GM21717 (cell line): Measurements from ENCODE around the gene GPC2.

ENCODE experiments used
- ATAC-seq: cut with Tn5 transposase; IDR thresholded peaks from one replicate; pipeline ENCODE4 v1.9.1; 2021; ENCODE audit warnings: mild to moderate bottlenecking, moderate library complexity; ENCODE audit not compliant: unreplicated experiment

The GPC2 gene

DNA sequence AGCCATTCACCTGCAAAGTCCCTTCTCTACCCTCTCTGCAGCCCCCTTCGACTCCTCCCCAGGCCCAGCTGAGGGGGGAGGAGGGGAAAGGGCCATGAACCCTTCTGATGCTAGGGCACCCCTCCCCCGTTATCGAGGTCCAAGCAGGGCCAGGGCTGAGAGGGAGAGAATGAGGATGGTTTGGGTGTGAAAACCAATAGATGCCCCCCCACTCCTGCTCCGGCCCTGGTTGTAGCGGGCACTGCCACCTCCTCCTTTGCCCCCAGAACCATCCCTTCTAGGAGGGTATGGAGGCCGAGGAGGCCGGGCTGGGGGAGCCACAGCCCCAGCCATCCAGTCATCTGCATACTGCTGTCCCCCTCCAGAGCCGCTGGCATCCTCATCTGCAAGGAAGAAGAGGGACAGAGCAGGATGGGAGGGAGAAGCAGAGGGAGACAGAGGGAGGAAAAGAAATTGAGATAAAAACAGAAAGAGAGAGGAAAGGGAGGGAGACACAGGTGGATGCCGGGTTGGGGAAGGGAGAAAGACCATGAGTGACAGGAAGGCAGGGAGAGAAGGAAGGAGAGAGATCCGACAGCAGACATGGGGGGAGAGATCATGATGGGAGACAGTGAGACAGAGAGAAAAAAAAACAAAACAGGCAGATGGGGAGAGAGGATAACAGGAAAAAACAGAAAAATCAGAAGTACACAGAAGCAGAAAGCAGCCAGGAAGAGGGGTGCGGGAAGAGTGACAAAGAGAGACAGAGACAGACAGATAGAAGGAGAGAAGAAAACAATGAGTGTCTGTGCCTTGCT lies 6.9 kb downstream of the GPC2 start:
- no peak for ATAC-seq

DNA sequence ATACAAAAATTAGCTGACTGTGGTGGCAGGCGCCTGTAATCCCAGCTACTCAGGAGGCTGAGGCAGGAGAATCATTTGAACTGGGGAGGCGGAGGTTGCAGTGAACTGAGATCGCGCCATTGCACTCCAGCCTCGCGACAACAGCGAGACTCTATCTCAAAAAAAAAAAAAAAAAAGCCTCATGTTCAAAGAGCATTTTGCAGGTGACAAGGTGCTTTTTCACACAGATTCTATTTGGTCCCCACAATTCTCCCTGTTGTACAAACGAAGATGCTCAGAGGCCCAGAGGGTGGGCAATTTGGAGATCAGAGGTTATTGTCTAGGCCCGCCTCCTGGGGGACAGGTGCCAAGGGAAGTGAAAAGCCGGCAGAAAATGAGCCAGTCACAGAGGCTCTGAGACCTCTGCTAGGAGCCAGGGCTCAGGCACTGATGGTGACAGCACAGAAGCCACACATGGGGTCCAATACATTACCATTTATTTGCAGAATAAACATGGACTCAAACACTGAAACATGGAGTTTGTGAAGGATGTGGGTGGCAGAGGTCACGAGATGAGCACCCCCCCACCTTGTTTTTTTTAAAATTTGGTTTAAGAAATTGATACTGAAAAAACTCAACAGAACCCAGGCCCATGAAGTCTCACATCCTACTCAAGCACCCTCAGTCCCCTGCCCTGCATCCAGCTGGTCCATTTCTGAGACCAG lies 7.9 kb downstream of the GPC2 start:
- ATAC-seq: no peak

DNA sequence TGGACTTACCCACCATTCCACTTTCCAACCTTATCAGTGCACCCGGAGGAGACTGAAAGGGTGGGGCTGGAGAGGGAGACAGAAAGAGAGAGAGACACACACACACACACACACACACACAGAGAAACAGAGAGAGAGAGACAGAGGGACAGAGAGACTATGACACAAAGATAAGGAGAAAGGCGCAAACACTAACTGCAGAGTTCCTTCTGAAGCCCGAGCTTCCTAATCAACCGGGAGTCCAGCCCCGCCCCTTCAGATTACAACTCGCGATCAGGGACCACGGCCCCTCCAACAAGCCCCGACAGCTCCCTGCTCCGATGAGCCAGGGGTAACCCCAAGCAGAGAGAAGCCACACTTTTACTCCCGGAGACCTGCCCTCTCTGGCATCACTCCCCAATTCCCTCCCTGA lies 9.3 kb downstream of the GPC2 start:
- ATAC-seq: no peak

DNA sequence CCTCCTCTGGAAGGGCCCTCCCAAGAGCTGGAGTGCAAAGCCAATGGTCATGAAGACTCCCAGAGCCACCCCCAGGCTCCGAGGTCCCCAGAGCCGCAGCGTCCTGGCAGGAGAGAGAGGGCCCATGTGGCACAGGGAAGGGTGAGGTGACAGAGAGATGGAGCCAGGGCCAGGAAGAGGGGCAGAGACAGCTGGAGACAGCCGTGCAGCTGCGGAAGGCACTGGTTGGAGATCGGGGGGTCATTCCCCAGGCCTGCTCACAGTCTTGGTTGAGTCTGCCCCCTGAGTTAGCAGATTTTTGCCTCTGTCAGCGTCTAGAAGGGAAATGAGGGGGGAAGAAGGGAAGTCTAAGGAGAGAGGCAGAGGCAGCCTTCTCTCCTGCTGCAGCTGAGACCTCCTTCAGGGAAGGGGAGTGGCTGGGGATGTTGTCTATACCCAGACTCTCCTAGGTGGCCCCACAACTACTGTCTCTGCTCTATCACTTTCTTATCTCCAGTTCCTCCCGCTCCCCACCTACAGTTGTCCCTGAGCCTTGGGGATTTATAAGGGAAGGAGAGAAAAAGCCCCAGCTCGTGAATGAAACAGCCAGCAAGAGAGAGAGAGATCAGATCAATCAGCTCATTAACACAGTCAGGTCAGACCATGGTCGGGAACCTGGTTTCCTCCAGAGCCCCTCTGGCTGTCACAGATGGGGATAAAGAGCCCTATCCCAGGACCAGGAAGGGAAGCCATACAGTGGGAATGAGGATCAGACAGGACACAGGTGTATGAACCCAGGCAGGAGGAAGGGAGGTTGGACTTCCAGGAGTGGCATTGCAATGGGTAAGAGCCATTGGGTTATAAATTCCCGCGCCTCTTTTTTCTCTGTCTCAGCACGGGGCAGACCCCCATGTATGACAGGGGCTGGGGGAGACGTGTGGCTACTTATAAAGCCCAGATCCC lies 9.9 kb downstream of the GPC2 start:
- no peak for ATAC-seq

DNA sequence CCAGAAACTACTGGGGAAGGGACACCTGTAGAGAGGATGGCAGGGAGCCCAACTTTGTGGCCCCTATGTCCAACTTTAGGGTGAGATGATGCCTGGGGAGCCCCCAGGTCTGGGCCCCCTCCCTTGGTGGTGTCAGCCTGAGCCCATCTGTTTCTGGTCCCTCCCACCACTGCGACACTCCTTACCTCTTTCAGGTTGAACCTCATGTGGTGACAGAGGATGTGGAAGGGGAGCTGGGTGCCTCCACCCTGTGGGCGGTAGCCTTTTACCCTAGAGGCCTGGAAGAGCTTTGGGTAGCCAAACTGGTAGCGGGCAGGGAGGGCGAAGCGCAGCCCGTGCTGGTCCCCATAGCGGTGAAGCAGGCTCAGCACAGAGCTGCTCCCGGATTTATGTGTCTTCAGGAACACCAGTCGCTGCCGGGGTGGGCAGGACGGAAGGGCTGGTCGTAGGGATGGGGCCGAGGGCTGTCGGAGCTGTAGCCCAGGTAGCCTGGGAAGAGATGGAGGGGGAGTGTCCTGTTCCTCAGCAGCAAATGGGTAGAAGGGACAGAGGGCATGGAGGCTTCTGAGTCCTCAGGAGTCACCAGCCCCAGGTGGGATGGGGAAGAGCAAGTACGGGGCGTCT lies 10.8 kb downstream of the GPC2 start:
- no peak for ATAC-seq

DNA sequence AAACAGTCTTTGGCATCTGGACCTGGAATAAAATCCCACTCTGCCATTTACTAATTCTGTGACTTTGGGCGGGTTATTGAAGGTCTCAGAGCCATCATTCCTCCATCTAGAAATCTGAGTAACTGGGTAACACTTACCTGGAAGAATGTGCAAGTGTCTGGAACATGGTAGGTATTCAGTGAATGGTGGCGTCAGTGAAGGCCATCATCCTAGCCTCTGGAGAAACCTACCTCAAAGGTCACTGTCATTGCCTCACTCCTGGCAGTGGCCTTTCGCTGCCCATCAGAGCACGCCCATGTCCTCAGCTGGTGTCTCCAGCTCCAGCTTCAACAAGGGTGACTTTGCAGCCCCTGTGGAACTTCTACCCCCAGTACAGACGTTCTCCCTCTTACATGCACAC lies 13.3 kb downstream of the GPC2 start:
- ATAC-seq: no peak

DNA sequence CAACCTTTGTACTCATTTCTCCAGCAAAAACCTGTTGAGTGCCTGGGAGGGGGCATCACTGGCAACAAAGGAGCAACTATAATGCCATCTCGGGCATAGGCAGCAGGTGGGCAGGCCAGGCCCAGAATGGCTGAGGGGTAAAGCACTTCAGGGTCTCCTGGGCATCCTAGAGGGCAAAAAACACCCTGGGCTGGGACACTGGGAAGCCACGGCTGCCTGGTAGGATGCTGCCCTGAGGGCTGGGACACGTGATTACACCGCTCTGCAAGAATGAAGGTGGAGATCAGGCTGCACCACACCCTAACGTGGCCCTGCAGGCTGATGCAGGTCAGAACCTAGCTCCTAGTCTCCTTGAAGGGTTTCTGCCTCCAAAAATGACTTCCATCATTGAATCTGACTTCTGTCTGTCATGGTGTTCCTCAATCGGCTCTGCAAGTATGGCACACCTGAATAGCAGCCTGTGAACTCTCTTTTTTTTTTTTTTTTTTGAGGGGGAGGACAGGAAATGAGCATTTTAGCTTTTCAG lies 14.1 kb downstream of the GPC2 start:
- ATAC-seq: no peak

DNA sequence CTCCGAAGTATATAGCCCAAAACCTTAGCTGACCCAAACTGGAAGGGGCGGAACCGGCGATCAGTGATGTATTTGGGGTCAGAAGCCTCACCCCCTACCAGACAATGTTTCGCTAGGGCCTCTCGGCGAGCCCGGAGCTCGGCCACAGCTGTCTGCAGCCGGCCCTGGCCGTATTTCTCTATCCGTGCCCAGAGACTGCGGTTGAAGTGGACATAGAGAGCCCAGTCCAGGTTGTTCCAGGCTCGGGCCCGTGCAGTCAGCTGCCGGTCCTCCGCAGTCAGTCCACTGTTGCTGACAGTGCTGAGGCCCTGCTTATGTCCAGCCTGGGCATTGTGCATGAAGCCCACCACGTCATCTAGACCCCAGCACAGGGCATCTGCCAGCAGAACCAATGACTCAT lies 17.1 kb downstream of the GPC2 start:
- ATAC-seq: no peak

DNA sequence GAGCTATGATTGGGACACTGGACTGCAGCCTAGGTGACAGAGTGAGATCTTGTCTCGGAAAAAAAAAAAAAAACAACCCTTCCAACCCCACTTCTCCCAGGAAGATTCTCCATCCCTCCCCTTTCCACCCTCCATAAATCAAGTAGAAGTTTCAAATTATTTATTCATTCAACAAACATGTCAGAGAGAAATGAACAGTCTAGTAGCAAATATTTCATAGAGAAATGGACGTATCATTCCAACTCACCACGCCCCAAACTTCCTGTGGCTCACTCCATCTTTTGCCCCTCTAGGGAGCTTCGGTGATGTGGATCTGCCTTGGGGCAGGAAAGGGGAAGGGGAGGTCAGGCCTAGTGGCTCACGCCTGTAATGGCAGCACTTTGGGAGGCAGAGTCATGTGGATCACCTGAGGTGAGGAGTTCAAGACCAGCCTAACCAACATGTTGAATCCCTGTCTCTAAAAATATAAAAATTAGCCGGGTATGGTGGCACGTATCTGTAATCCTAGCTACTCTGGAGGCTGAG lies 18.0 kb downstream of the GPC2 start:
- ATAC-seq: no peak

DNA sequence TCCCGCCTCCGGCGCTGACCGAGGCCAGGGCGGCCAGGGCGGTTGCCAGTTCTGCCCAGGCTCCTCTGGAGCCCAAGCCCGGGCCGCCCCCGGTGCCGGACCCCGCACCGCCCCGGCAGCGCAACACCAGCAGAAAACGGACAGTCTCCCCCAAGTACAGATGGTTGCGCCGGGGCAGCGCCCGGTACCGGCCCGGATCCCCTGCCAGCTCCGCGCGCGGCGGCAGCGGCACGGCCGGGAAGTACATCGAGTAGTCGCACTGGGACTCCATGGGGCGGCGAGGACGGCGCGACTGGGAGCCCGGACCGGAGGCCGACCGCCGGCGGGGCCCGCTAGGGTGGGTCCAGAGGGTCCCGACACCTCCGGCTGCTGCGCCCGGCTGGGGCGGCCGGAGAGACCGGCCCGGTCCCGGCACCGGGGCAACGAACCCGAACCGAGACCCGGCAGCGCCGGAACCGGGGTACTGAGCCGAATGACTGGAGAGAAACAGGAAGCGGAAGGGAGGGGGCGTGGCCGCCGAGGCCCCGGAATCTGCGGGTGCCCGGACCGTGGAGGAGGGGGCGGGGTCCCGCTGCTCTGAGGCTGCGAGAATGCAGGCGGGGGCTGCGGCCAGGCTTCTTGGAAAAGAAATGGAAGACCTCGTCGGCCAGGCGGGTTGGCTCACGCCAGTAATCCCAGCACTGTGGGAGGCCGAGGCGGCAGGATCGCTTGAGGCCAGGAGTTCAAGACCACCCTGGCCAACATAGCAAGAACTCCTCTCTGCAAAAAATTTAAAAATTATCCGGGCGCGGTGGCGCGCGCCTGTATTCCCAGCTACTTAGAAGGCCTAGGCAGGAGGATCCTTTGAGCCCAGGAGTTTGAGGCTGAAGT lies 18.7 kb downstream of the GPC2 start, which contains the start of gene TRAPPC14:
TRAPPC14 (minus strand) TSS at position 495 of the 870 bp plus-strand sequence; CDS start at position 271, 224 bp downstream.
- ATAC-seq: no peak

DNA sequence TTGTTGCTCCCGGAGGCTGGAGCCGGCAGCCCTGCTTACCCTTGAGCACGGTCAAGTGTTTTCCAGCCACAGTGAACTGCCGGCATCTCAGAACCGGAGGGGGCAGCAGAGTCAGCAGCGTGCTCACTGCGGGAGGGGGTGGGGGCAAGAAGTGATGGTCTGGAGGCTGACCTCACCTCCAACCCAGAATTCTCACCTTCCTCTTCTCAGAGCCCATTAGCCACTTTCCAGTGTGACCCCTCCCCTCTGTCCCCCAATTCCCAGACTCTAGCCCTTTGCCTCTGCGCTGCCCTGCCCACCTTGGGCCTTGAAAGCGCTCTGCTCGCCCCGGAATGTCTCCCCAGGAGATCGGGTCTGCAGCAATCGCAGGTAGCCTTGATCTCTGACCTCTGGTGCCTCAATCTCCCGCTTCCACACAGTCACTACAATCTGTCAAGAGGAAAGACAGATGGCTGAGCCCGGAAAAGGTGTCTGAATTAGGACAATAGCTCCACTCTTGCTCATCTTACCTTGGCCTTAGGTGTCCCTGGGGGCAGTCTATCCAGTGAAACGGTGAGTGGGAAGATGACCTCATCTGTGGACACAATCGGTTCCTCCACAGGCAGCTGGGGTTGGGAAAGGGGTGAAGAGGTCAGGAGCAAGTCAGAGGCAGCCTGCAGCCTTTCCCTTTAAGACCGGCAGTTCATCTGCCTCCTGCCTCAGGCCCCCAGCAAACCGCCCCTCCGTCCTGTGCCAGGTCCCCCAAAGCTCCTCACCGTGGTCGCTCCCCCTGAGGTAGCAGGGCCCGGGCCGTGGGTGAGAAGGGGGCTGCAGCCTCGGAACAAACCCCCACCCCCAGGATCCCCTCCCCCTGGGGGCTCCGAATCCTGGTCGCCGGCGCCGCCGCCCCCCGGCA lies 19.6 kb downstream of the GPC2 start:
- no peak for ATAC-seq

DNA sequence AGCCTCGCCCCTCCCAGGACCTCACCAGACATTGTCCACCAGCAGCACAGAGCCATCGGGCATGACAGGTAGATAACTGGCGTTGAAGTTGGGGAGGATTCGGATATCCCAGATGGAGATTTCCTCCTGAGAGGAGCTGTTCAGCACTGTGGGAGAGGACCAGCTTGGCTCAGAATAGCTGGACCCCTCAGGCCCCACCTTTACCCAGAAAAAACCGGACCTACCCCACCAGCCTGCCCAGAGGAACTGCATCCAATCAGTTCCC lies 20.2 kb downstream of the GPC2 start:
- no peak for ATAC-seq

DNA sequence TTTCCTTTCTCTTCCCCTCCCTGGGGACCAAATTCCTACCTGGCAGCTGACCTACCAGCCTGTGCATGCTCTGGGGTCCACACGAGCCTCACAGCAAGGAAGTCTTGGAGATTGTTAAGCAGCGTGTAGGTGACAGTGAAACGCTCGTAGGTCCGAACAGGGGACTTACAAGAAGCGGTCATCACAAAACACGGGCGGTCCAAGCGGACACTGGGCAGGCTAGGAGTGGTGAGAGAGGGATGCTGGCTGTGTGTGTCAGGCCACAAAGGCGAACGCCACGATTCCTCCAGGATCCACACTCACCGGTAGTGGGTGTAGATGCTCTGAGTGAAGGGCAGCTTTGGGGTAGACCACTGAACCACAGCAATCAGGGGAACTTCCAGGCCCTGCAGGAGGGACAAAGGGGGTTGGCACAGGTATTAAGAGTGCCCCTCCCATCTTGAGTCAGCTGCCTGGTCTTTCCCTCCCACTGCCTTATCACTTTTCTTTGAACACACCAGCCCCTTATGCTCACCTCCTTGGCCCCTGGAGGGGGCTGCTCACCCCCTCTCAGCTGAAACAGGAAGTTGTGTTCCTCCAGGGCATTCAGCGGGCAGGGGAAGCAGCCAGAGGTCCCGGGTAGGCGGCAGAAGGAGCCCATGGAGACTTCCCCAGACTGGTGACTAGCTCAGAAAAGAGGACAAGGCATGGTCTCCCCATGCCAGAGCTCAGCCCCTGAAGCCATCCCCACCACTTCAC lies 20.7 kb downstream of the GPC2 start:
- ATAC-seq: no peak

DNA sequence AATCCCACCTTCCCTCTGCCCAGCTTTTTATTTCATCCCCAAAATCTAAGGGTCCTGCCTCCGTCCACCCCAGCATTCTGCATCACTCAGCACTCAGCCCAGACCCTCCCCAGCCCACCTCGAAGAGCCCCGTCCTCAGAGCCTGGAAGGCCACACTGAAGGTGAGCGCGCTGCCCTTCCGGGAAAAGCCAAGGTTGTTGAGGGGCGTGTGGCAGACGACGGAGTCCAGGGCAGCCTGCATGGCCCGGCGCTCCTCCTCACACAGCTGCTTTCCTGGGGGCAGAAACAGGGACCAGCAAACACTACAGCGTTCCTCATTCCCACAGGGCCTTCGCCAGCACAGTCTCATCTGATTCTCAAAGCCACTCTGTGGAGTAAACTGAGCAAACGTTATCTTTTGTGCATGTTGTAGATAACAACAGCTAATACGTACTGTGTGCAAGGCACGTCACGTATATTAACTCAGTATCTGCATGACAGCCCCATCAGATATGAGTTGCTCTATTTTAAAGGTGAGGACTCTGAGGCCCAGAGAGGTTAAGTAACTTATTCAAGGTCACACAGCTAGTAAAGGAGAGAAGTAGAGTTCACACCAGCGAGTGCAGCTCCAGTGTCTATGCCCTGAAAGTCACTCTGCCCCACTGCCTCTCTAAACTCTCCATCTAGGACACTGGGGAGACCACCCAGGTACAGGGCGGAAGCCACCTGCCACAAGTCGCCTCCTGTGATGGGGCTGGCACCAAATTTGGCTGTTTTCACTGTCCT lies 21.4 kb downstream of the GPC2 start:
- no peak for ATAC-seq

DNA sequence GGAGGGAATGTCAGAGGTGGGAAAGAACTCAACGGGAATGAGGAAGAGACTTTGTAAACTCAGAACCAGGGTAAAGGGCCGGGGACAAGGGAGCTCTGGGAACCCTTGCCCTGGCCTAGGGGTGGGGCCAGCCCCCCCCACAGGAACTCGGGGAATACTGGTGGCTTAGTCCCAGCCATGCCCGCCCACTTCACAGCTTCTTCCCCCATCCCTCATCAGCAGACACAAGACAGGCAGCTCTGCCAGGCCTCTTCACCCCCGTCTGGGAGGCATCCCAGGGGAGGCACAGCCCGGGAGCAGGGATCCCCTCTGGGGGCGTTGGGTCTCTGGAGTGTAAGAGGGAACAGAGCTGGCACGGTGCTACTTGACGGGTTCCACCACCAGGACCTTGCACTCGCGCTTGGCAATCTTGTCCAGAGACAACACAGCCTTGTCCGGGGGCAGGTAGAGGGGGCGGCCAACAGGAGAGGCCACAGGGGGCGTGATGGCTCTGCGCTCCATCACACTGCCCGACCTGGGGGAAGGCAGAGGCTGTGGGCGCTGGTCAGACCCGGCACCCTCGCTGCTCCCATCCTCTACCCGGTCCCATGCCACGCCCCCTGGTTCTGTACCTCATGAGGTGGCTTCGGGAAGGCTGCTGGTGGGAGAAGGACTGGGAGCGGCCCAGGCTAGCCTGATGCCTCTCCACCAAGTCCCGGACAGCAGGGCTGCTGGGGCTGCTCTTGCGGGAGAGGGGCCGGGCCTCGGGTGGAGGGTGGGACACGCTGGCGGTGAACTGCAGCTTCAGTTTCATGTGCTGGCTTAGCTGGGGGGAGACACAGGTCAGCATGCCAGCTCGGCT lies 22.3 kb downstream of the GPC2 start:
- no peak for ATAC-seq
